DND-41 (cell line): ENCODE results near the gene FARP1.

Source experiments
- ATAC-seq: fragments of 200-7000 bp; cut with Tn5 transposase; 3 replicates; pipeline ENCODE4 v1.9.1; 2021; ENCODE audit warnings: low read depth; ENCODE audit not compliant: insufficient read depth
- DNase-seq: peaks from one replicate; pipeline ENCODE4 v3.0.0-alpha.2; 2020
- H2AFZ ChIP-seq: 2 replicates; pipeline ENCODE4 v1.6.0; 2012; ENCODE audit warnings: low read depth, low read length
- H3K27ac ChIP-seq: 2 replicates; pipeline ENCODE4 v1.5.1; 2012; ENCODE audit warnings: low read length, inconsistent platforms
- H3K27me3 ChIP-seq: fragments of 200-600 bp; sonication (generic); 2 replicates; pipeline ENCODE4 v1.6.0; 2012; ENCODE audit warnings: low read length, mild to moderate bottlenecking, inconsistent platforms; ENCODE audit not compliant: insufficient read depth, poor library complexity
- H3K36me3 ChIP-seq: 2 replicates; pipeline ENCODE4 v1.5.1; 2012; ENCODE audit warnings: low read length, inconsistent platforms; ENCODE audit not compliant: insufficient read depth
- H3K4me1 ChIP-seq: 2 replicates; pipeline ENCODE4 v1.5.1; 2012; ENCODE audit warnings: mild to moderate bottlenecking, low read length; ENCODE audit not compliant: insufficient read depth
- H3K4me2 ChIP-seq: 2 replicates; pipeline ENCODE4 v1.6.0; 2012; ENCODE audit warnings: mild to moderate bottlenecking, moderate library complexity, low read length, inconsistent platforms; ENCODE audit not compliant: insufficient read depth
- H3K4me3 ChIP-seq, 2 experiments: fragments of 200-600 bp in 1 of 2; shearing (Covaris generic) in 1 of 2; 2 replicates each; pipeline ENCODE4 v1.5.1; 2012 to 2016; ENCODE audit warnings: inconsistent platforms in 2 of 2, low read length in 2 of 2, mild to moderate bottlenecking in 2 of 2, low read depth in 1 of 2, moderate library complexity in 1 of 2
- H3K79me2 ChIP-seq: 2 replicates; pipeline ENCODE4 v1.6.0; 2012; ENCODE audit warnings: low read length, inconsistent platforms; ENCODE audit not compliant: insufficient read depth
- H3K9ac ChIP-seq: 2 replicates; pipeline ENCODE4 v1.6.0; 2012; ENCODE audit warnings: low read depth, mild to moderate bottlenecking, inconsistent platforms, low read length, moderate library complexity
- H3K9me3 ChIP-seq: 2 replicates; pipeline ENCODE4 v1.5.1; 2012; ENCODE audit warnings: low read length, moderate library complexity, mild to moderate bottlenecking, inconsistent platforms; ENCODE audit not compliant: insufficient read depth, severe bottlenecking
- H4K20me1 ChIP-seq: 2 replicates; pipeline ENCODE4 v1.6.0; 2012; ENCODE audit warnings: low read length; ENCODE audit not compliant: insufficient read depth
- EZH2 ChIP-seq: IDR thresholded peaks from 3 replicates; pipeline ENCODE4 v1.6.1; 2012; ENCODE audit warnings: borderline replicate concordance, low read depth, mild to moderate bottlenecking, moderate library complexity, low read length, inconsistent platforms; ENCODE audit not compliant: severe bottlenecking
- TF ChIP-seq, protein P1 (sequence below): IDR thresholded peaks from 2 replicates; pipeline ENCODE4 v1.5.1; 2012; ENCODE audit warnings: borderline replicate concordance, low read length, moderate library complexity, mild to moderate bottlenecking; ENCODE audit not compliant: poor library complexity, severe bottlenecking; ENCODE audit errors: extremely low read depth

Gene FARP1

DNA sequence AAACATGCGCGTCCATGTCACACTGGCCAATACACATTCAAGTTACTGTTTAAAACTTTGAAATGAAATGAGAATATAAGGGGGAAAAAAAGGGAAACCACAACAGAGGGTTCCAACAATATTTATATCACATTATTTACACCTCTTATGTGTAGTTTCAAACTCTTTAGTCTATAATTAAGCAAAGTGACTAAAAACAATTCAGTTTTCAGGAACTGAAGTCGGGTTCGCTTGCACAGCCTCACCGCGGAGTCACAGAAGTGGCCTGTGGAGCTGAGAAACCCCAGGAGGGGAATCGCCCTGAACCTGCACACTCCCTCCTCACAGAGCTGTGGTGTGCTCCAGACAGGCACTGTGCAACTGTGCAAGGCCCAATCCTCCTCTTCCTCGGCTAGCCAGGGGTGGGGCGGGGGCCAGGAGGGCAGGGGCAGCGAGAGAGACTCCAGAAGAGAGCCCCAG lies 358.1 kb downstream of the FARP1 start:
- Histone ChIP-seq H2AFZ (no peak overlapping the region), H4K20me1 (peaks cover 88% of the 10 kb centered on the region), H3K9me3 (no peaks in the 10 kb centered on the region), H3K27me3 (no peaks in the 10 kb centered on the region), H3K27ac (no peak overlapping the region), H3K79me2 (peaks cover 99% of the 10 kb centered on the region), H3K4me2 (no peak overlapping the region), H3K4me3 (no peak overlapping the region), H3K9ac (no peak overlapping the region), H3K36me3 (peaks cover 37% of the 10 kb centered on the region), H3K4me1 (no peaks in the 10 kb centered on the region)
- ATAC-seq: no peak
- DNase-seq: no peak
- TF ChIP-seq, protein P1, sequence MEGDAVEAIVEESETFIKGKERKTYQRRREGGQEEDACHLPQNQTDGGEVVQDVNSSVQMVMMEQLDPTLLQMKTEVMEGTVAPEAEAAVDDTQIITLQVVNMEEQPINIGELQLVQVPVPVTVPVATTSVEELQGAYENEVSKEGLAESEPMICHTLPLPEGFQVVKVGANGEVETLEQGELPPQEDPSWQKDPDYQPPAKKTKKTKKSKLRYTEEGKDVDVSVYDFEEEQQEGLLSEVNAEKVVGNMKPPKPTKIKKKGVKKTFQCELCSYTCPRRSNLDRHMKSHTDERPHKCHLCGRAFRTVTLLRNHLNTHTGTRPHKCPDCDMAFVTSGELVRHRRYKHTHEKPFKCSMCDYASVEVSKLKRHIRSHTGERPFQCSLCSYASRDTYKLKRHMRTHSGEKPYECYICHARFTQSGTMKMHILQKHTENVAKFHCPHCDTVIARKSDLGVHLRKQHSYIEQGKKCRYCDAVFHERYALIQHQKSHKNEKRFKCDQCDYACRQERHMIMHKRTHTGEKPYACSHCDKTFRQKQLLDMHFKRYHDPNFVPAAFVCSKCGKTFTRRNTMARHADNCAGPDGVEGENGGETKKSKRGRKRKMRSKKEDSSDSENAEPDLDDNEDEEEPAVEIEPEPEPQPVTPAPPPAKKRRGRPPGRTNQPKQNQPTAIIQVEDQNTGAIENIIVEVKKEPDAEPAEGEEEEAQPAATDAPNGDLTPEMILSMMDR: no peak
- TF ChIP-seq EZH2: no peak

DNA sequence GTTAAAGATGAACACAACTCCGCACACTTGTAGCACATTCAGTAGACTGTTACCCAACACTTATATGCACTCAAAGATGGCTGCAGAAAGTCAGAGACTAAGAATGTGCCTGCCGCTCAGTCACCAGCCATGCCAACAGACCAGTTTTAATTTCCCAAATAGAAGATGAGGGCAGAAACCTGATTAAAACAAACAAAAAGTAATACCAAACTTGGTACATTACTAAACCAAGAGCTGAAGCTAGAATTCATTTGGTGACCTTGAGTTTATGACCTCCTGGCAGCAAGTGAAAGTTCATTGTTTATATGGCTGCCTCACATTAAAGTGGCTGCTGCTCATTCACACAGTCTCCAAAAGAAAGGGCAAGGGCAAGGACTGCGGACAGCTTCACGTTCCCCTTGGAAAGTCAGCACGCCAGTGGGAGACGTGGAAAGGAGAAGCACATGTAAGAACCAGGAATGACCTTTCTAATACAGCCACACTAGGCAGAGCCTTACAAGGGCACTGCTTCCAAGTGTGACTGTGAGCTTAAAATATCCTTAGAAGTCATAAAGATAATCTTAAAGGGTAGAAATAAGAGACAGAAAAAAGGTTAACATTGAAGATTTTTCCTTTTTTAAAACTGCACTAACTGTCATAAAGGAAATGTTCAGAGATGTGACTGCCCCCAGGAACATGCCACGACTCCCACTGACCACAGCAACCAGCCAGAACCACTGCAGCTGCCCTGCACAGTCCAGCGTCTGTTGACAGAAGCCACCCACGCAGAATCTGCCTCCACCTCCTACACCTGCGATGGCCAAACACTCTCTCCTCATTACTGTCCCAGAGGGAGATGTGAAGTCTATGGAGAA lies 360.5 kb downstream of the FARP1 start:
- ATAC-seq (no peak), DNase-seq (no peak)
- Histone ChIP-seq H3K4me1 (no peaks in the 10 kb centered on the region), H2AFZ (no peak overlapping the region), H3K9ac (no peak overlapping the region), H3K4me2 (no peak overlapping the region), H3K27me3 (no peaks in the 10 kb centered on the region), H3K9me3 (no peaks in the 10 kb centered on the region), H3K27ac (no peak overlapping the region), H3K79me2 (peaks cover 99% of the 10 kb centered on the region), H3K36me3 (peaks cover 41% of the 10 kb centered on the region), H4K20me1 (peaks cover 87% of the 10 kb centered on the region), H3K4me3 (no peak overlapping the region)
- TF ChIP-seq, protein P1: no peak
- no peak for TF ChIP-seq EZH2

DNA sequence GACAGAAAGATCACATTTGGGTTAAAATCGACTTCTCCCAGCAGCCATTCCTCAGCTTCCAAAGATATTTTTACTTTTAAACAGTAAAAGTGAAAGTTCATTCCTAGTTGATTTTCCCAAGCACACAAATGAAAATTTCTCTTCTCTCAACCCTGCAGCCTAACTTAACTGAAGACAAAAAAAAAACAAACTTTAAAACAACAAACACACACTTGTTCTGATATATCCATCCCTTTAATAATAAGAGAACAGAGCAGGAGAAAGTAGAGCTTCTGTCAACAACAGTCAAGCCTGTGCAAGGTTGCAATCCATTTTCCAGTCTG lies 361.1 kb downstream of the FARP1 start:
- Histone ChIP-seq H3K9ac (no peak overlapping the region), H3K4me2 (no peak overlapping the region), H3K27ac (no peak overlapping the region)

More for the DNA sequence above, 361.1 kb downstream of the FARP1 start:
- Histone ChIP-seq H3K9me3 (no peaks in the 10 kb centered on the region), H4K20me1 (peaks cover 85% of the 10 kb centered on the region), H3K4me1 (no peaks in the 10 kb centered on the region), H2AFZ (no peak overlapping the region), H3K36me3 (peaks cover 44% of the 10 kb centered on the region), H3K4me3 (no peak overlapping the region), H3K27me3 (no peaks in the 10 kb centered on the region), H3K79me2 (peaks cover 99% of the 10 kb centered on the region)
- DNase-seq (no peak), ATAC-seq (no peak)
- TF ChIP-seq, protein P1: no peak
- TF ChIP-seq EZH2: no peak
